ENCODE measurements around the gene SMAD2. TPM values are rescaled to one million over a fixed set of nuclear protein-coding genes. Genes with fewer than 3 reads are reported as not detected.

SMAD2 gene
- total RNA-seq, 2 donors from 2014 or later, result 108 to 114 TPM

DNA sequence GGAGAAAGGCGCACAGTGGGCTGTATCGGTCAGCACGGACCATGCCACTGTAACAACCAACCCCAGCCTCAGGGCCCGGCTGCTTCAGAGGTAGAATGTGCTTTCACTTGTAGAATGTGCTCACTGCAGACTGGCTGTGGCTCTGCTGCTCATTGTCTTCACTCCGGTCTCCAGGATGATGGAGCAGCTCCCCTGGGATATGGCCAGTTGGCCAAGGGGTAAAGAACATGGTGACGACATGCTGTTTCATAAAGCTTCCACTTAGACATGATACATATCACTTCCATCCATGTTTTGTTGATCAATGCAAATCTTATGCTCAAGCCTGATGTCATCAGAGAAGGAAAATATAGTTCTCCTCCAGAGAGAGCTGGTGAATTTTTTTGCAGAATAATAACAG lies 127.7 kb downstream of the SMAD2 start:
- H3K4me3 Mint-ChIP-seq, result no peak overlapping the region
- DNase-seq (no peak), ATAC-seq (no peak)
- H3K4me1 Mint-ChIP-seq, result no peaks in the 10 kb centered on the region
- peaks cover under 1% of the 10 kb centered on the region for H3K27me3 Mint-ChIP-seq
- H3K9me3 ChIP-seq (ENCODE audit: control insufficient read depth, low read length, poor library complexity, severe bottlenecking), result no peaks in the 10 kb centered on the region
- H3K27ac Mint-ChIP-seq, result no peak overlapping the region
- H3K36me3 Mint-ChIP-seq (ENCODE audit: low read depth), result no peaks in the 10 kb centered on the region

DNA sequence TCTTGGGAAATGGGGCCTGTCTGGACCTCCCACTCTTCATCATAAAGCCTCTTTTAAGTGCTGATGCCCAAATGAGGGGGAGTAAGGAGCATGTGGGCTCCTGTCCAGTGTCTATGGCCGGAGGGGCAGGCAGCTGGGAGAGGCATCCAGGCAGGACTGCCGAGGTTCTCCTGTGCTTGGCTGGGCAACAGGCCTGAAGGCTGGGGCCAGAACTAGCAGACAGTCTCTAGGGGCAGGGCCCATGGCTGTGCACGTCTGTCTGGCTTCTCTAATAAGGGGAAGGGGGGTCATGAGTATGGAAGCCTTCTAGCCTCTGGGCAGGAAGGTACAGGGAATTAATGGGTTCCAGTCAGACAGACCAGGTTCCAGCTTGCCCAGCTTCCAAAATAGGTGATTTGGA lies 128.6 kb downstream of the SMAD2 start:
- DNase-seq (no peak), ATAC-seq (no peak)
- H3K4me1 Mint-ChIP-seq, result no peaks in the 10 kb centered on the region
- H3K9me3 ChIP-seq (ENCODE audit: control insufficient read depth, low read length, poor library complexity, severe bottlenecking), result no peaks in the 10 kb centered on the region
- no peak overlapping the region for H3K27ac Mint-ChIP-seq
- peaks cover 9% of the 10 kb centered on the region for H3K27me3 Mint-ChIP-seq
- no peak overlapping the region for H3K4me3 Mint-ChIP-seq
- H3K36me3 Mint-ChIP-seq (ENCODE audit: low read depth), result no peaks in the 10 kb centered on the region

DNA sequence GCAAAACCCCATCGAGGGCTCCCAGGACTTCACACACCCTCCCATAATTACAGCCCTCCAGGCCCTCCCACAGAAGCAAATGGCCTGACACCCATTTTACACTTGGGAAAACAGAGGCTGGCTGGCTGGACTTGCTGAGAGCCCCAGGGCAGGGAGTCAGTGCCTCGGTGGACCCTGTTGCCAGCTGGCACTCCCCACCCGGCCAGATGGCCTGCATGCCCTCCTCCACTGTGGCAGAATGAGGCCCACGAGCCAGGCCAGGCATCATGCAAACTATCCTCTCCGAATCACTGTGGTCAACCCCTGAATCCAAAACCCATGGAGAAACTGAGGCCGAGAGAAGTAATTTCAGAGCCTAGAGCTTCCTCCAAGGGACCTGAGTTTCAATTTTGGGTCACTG lies 129.7 kb downstream of the SMAD2 start:
- Mint-ChIP-seq H3K4me1 (no peaks in the 10 kb centered on the region), H3K27ac (no peak overlapping the region), H3K36me3 (ENCODE audit: low read depth) (no peaks in the 10 kb centered on the region), H3K4me3 (no peak overlapping the region), H3K27me3 (peaks cover 9% of the 10 kb centered on the region)
- no peaks in the 10 kb centered on the region for H3K9me3 ChIP-seq (ENCODE audit: control insufficient read depth, low read length, poor library complexity, severe bottlenecking)
- ATAC-seq (no peak), DNase-seq (no peak)

DNA sequence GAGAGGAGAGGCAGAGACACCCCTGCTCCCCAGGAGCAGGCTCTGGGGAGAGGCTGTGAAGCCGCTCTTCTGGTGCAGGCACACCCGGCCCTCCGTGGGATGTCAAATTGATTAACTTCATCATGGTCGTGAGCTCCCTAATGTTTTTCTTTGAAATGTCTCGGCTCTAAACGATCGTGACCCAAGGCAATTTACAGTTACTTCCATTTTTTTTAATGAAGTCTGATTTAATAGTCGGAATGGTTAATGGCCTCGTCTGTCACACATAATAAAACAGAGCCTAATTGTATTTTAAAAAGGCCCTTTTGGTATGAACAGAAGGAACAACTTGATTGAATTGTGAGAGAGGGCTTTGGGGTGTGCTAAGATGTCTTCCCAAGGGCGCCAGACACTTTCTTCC lies 130.2 kb downstream of the SMAD2 start:
- peaks cover 12% of the 10 kb centered on the region for H3K27me3 Mint-ChIP-seq
- H3K4me1 Mint-ChIP-seq, result no peaks in the 10 kb centered on the region
- H3K9me3 ChIP-seq (ENCODE audit: control insufficient read depth, low read length, poor library complexity, severe bottlenecking), result no peaks in the 10 kb centered on the region
- DNase-seq, result no peak
- peaks cover 2% of the 10 kb centered on the region for H3K36me3 Mint-ChIP-seq (ENCODE audit: low read depth)
- H3K27ac Mint-ChIP-seq, result no peak overlapping the region
- no peak overlapping the region for H3K4me3 Mint-ChIP-seq
- no peak for ATAC-seq

DNA sequence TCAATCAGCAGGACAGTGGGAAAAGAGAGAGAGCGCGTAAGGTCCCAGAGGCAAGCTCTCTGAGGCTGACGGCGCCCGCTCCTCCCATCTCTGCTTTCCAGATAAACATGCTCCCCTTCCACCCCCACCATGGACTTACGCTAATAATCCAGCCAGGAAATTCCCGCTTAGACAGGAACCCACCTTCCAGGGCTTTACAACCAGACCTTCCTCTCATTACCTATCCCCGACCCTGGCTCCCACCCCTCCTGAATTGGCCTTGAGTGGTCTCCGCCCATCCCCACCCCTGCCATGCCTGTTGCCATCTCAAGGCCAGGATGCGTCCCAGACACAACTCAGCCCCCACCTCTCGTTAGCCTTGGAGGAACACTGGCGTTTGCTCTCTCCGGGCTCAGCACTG lies 131.1 kb downstream of the SMAD2 start:
- no peaks in the 10 kb centered on the region for H3K9me3 ChIP-seq (ENCODE audit: control insufficient read depth, low read length, poor library complexity, severe bottlenecking)
- no peak overlapping the region for H3K27ac Mint-ChIP-seq
- H3K4me3 Mint-ChIP-seq, result no peak overlapping the region
- no peaks in the 10 kb centered on the region for H3K4me1 Mint-ChIP-seq
- DNase-seq (no peak), ATAC-seq (no peak)
- peaks cover 17% of the 10 kb centered on the region for H3K27me3 Mint-ChIP-seq
- peaks cover 2% of the 10 kb centered on the region for H3K36me3 Mint-ChIP-seq (ENCODE audit: low read depth)

DNA sequence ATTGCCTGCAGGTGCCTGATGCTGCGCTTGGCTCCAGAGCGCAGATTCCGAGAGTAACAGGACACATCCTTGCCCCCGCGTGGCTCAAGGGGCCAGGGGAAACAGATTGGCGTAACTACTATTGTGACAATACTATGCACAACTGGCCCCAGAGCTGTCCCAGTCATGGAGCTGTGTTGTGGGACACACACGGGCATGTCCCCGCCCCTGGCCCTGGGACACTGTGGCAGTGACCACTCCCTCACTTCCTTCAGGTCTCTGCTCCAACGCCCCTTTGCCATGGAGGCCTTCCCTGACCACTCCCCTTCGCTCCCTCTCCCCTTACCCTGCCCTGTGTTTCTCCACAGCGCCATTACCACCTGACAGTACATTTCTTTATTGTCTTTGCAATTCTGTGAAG lies 132.1 kb downstream of the SMAD2 start:
- no peak for ATAC-seq
- peaks cover 24% of the 10 kb centered on the region for H3K27me3 Mint-ChIP-seq
- peaks cover 3% of the 10 kb centered on the region for H3K4me1 Mint-ChIP-seq
- peaks cover 2% of the 10 kb centered on the region for H3K36me3 Mint-ChIP-seq (ENCODE audit: low read depth)
- H3K27ac Mint-ChIP-seq, result no peak overlapping the region
- no peak overlapping the region for H3K4me3 Mint-ChIP-seq
- no peaks in the 10 kb centered on the region for H3K9me3 ChIP-seq (ENCODE audit: control insufficient read depth, low read length, poor library complexity, severe bottlenecking)
- DNase-seq, result no peak

DNA sequence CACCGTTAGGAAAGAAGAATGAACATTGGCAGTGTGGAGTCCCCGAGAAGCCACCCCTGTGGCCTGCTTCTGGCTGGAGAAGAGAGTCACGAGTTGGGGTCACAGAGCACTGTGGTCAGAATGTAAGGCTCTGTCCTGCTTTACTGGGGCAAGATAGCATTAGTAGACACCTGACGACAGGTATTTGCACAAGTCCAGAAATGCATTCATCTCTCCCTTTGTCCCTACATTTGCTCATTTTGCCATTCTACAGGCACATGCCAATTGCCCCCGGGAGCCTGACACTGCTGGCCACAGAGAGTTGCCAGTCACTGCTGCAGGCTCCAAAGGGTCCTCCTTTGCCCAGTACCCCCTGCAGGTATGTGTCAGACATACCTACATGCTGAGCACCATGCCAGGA lies 133.3 kb downstream of the SMAD2 start:
- Mint-ChIP-seq H3K4me1 (peaks cover 3% of the 10 kb centered on the region), H3K4me3 (no peak overlapping the region), H3K27me3 (peaks cover 24% of the 10 kb centered on the region), H3K36me3 (ENCODE audit: low read depth) (peaks cover 2% of the 10 kb centered on the region), H3K27ac (no peak overlapping the region)
- no peak for DNase-seq
- ATAC-seq, result no peak
- H3K9me3 ChIP-seq (ENCODE audit: control insufficient read depth, low read length, poor library complexity, severe bottlenecking), result no peaks in the 10 kb centered on the region

DNA sequence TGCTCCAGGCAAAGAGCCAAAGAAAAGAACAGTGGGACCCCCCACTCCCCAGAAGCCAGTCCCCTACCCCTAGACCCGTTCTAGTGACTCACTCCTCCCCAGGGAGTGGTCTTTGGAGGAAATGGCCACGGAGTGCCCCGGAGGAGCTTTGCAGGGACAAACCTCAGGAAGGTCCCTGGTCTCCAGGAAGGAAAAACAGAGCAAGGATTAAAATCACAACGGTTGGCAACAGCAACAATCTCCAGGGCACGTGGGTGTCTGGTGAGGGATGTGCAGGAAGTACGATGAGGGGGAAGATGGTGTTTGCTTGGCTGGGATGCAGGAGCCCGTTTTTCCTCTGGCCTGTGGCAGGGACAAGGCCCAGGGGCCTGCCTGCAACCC lies 135.0 kb downstream of the SMAD2 start:
- H3K9me3 ChIP-seq (ENCODE audit: control insufficient read depth, low read length, poor library complexity, severe bottlenecking), result no peaks in the 10 kb centered on the region
- H3K4me1 Mint-ChIP-seq, result peaks cover 3% of the 10 kb centered on the region
- ATAC-seq (no peak), DNase-seq (no peak)
- peaks cover 2% of the 10 kb centered on the region for H3K36me3 Mint-ChIP-seq (ENCODE audit: low read depth)
- peaks cover 31% of the 10 kb centered on the region for H3K27me3 Mint-ChIP-seq
- H3K4me3 Mint-ChIP-seq, result no peak overlapping the region
- no peak overlapping the region for H3K27ac Mint-ChIP-seq

DNA sequence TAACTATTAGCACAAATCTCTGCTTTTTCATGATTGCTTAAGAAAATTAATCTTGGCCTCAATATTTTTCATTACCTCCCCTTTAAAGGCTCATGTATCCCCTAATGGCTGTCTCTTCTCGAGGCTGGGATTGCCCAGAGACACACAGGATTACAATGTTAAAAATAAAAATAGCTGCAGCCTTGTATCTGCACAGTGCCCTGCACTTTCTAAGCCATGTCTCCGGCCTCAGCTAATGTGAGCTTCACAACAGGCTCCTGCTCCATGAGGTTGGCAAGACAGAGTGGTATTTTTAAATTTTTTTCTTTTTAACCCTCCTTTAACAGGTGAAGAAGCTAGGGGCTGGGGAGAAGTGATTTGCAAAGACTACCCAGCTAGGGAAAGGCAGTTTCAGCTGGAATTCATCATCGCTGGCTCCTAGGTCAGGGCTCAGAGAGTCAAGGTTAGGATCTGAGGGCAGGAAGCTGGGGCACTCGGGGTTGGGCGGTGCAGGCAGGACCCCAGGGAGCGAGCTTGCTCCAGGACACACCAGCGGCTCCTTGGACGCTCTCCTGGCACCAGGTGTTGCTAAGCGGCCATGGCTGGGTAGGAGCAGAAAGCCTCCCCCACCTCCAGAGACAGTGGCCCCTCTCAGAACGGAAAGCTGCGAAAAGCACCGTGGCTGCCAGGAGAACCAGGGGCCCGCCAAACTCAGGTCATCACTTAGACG lies 135.6 kb downstream of the SMAD2 start:
- DNase-seq (no peak), ATAC-seq (no peak)
- H3K27ac Mint-ChIP-seq, result no peak overlapping the region
- peaks cover 31% of the 10 kb centered on the region for H3K27me3 Mint-ChIP-seq
- H3K36me3 Mint-ChIP-seq (ENCODE audit: low read depth), result peaks cover 2% of the 10 kb centered on the region
- H3K4me1 Mint-ChIP-seq, result peaks cover 3% of the 10 kb centered on the region
- H3K4me3 Mint-ChIP-seq, result no peak overlapping the region
- no peaks in the 10 kb centered on the region for H3K9me3 ChIP-seq (ENCODE audit: control insufficient read depth, low read length, poor library complexity, severe bottlenecking)

DNA sequence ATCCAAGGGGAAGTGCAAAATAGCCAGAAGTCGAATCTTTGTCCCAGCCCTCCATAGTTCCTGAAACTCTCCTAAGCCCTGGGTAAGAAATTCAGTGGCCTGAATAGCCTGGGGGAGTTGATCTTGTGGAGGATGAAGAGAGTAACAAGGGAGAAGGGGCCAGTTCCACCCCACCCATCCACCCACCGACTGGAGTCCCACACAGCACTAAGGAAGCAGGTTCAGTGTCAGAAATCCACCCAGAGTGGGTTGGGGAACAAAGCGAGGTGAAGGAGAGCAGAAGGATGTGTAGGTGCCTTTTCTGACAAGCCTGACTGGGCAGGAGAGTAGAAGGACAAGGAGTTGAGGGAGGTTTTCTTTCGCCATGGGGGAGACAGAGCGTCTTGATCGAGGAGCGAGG lies 136.8 kb downstream of the SMAD2 start:
- Mint-ChIP-seq H3K4me1 (peaks cover 3% of the 10 kb centered on the region), H3K27me3 (peaks cover 31% of the 10 kb centered on the region), H3K36me3 (ENCODE audit: low read depth) (peaks cover 2% of the 10 kb centered on the region), H3K4me3 (no peak overlapping the region), H3K27ac (no peak overlapping the region)
- no peak for DNase-seq
- H3K9me3 ChIP-seq (ENCODE audit: control insufficient read depth, low read length, poor library complexity, severe bottlenecking), result no peaks in the 10 kb centered on the region
- ATAC-seq, result no peak

DNA sequence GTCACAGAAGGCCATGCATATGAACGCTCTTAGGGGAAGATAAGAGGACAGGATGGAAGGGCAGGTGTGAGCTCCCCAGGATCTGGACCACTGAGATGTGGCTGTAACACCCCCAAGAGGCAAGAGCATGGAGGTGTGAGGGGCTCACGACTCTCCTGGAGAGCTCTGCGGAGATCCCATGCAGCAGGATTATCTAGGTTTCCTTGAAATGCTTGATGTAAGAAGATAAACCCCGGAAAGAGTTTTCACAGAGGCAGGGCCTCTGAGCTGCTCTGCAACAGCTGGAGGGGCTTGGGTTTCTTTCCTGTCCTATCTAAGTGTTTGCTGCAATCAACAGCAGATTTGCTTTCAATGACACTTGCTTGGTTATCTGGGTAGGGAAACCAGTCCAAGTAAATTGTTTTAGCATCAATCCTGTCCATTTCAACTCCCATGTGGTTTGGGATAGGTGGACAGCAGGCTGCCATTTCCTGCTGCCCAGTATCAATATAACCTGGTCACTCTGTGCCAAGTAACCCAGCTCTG lies 138.9 kb downstream of the SMAD2 start:
- H3K4me3 Mint-ChIP-seq, result no peak overlapping the region
- H3K4me1 Mint-ChIP-seq, result peaks cover 3% of the 10 kb centered on the region
- ATAC-seq, result no peak
- H3K36me3 Mint-ChIP-seq (ENCODE audit: low read depth), result peaks cover 2% of the 10 kb centered on the region
- H3K27me3 Mint-ChIP-seq, result peaks cover 22% of the 10 kb centered on the region
- H3K27ac Mint-ChIP-seq, result no peak overlapping the region
- no peaks in the 10 kb centered on the region for H3K9me3 ChIP-seq (ENCODE audit: control insufficient read depth, low read length, poor library complexity, severe bottlenecking)
- DNase-seq, result no peak

DNA sequence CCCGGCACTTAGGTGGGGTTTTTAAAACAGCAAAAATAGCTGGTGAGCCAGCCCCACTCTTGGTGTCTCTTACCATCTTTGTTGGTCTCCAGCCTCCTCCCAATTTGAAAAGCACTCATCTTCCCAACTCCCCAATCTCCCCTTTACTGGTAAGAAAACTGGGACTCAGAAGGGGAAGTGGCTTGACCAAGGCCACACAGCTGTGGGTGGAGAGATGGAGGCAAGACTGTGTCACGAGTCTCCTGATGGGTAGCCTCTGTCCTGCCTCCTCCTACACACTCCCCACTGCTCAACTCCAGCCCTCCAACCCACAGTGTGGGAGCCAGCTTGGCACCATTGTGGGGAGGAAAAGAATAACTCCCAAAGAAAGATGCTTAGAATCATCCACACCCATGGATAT lies 140.4 kb downstream of the SMAD2 start:
- H3K9me3 ChIP-seq (ENCODE audit: control insufficient read depth, low read length, poor library complexity, severe bottlenecking), result no peaks in the 10 kb centered on the region
- Mint-ChIP-seq H3K4me1 (peaks cover 3% of the 10 kb centered on the region), H3K27me3 (peaks cover 17% of the 10 kb centered on the region), H3K4me3 (no peak overlapping the region), H3K36me3 (ENCODE audit: low read depth) (no peaks in the 10 kb centered on the region), H3K27ac (no peak overlapping the region)
- ATAC-seq, result no peak
- no peak for DNase-seq

DNA sequence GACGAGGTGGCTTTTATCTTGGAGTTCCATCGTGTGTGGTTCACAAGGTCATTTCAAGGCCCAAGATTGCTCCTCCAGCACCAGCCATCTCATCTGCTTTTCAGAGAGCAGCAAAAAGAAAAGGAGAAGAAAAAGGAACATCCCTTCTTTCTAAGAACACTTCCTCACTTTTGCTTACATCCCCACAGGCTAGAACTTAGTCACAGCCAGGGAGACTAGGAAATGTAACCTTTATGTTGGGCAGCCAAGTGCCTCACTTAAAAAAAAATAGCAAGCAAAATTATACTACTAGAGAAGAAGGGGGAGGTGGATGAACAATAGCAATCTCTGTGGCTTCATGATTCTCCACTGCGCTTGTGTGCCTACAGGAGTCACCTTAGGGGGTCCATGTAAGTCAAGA lies 141.8 kb downstream of the SMAD2 start:
- peaks cover 4% of the 10 kb centered on the region for H3K9me3 ChIP-seq (ENCODE audit: control insufficient read depth, low read length, poor library complexity, severe bottlenecking)
- Mint-ChIP-seq H3K4me1 (peaks cover under 1% of the 10 kb centered on the region), H3K27me3 (peaks cover 9% of the 10 kb centered on the region), H3K4me3 (no peak overlapping the region), H3K36me3 (ENCODE audit: low read depth) (peaks cover 4% of the 10 kb centered on the region), H3K27ac (no peak overlapping the region)
- no peak for DNase-seq
- no peak for ATAC-seq

DNA sequence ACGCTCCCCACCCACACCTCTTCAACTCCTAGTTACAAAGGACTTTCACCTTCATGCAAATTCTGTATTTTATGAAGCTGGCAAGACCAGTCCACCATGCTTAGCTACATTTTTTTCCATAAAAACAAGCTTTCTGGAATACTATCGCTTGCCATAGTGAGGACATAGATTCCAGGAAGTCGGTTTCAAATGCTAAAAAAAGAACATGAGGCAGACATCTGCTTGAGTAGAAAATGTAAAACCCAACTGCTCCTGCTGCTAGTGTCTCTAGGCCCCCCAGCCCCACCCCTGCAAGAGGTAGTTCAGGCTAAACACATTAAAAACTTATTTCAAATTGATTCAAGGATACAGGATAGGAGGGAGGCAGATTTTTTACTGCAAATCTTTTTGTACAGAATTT lies 148.9 kb downstream of the SMAD2 start:
- Mint-ChIP-seq H3K27ac (no peak overlapping the region), H3K36me3 (ENCODE audit: low read depth) (peaks cover 4% of the 10 kb centered on the region), H3K27me3 (peaks cover 41% of the 10 kb centered on the region), H3K4me3 (no peak overlapping the region), H3K4me1 (no peaks in the 10 kb centered on the region)
- ATAC-seq, result no peak
- DNase-seq, result no peak
- H3K9me3 ChIP-seq (ENCODE audit: control insufficient read depth, low read length, poor library complexity, severe bottlenecking), result peaks cover 4% of the 10 kb centered on the region

Data from T-helper 17 cell (primary cell).